Effector memory CD8-positive, alpha-beta T cell (primary cell): ENCODE measurements around the gene CYP4X1.
"Not testable (repeated sequence)": the region's sequence is repeated elsewhere in the genome, so short reads cannot be mapped to it uniquely, and the experiment has no call there.

Experiments used
- ATAC-seq: fragments of 150-1000 bp; cut with Tn5 transposase; replicated peaks from 2 replicates; pipeline ENCODE4 v1.10.0; 2021; ENCODE audit warnings: mild to moderate bottlenecking, moderate library complexity
- DNase-seq, 3 experiments: peaks; one replicate each; pipeline ENCODE4 v3.0.0; 2021
- H3K27ac Mint-ChIP-seq, 2 donors: one replicate each; pipeline ENCODE4 v1.8.0; 2022; ENCODE audit warnings: mild to moderate bottlenecking in 2 of 2, mixed read lengths in 2 of 2, moderate library complexity in 2 of 2
- H3K27me3 Mint-ChIP-seq, 2 donors: one replicate each; pipeline ENCODE4 v1.8.0; 2022; ENCODE audit warnings: mixed read lengths in 2 of 2
- H3K36me3 Mint-ChIP-seq: one replicate; pipeline ENCODE4 v1.8.0; 2022; ENCODE audit warnings: mild to moderate bottlenecking, moderate library complexity, mixed read lengths; ENCODE audit not compliant: insufficient read depth
- H3K4me1 Mint-ChIP-seq, 2 donors: one replicate each; pipeline ENCODE4 v1.8.0; 2022; ENCODE audit warnings: low read depth in 2 of 2, mixed read lengths in 2 of 2
- H3K4me3 Mint-ChIP-seq, 2 donors: one replicate each; pipeline ENCODE4 v1.8.0; 2022; ENCODE audit warnings: mild to moderate bottlenecking in 2 of 2, mixed read lengths in 2 of 2, moderate library complexity in 2 of 2
- H3K9me3 Mint-ChIP-seq, 2 donors: one replicate each; pipeline ENCODE4 v1.8.0; 2022; ENCODE audit warnings: mixed read lengths in 2 of 2
- total RNA-seq, 9 experiments: gene quantifications; one replicate each; lab custom pipeline; 2026; lab: John Stamatoyannopoulos, UW

Gene CYP4X1, protein sequence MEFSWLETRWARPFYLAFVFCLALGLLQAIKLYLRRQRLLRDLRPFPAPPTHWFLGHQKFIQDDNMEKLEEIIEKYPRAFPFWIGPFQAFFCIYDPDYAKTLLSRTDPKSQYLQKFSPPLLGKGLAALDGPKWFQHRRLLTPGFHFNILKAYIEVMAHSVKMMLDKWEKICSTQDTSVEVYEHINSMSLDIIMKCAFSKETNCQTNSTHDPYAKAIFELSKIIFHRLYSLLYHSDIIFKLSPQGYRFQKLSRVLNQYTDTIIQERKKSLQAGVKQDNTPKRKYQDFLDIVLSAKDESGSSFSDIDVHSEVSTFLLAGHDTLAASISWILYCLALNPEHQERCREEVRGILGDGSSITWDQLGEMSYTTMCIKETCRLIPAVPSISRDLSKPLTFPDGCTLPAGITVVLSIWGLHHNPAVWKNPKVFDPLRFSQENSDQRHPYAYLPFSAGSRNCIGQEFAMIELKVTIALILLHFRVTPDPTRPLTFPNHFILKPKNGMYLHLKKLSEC
- 0 to 0.24 (median 0) reads per million in 9 experiments for total RNA-seq

DNA sequence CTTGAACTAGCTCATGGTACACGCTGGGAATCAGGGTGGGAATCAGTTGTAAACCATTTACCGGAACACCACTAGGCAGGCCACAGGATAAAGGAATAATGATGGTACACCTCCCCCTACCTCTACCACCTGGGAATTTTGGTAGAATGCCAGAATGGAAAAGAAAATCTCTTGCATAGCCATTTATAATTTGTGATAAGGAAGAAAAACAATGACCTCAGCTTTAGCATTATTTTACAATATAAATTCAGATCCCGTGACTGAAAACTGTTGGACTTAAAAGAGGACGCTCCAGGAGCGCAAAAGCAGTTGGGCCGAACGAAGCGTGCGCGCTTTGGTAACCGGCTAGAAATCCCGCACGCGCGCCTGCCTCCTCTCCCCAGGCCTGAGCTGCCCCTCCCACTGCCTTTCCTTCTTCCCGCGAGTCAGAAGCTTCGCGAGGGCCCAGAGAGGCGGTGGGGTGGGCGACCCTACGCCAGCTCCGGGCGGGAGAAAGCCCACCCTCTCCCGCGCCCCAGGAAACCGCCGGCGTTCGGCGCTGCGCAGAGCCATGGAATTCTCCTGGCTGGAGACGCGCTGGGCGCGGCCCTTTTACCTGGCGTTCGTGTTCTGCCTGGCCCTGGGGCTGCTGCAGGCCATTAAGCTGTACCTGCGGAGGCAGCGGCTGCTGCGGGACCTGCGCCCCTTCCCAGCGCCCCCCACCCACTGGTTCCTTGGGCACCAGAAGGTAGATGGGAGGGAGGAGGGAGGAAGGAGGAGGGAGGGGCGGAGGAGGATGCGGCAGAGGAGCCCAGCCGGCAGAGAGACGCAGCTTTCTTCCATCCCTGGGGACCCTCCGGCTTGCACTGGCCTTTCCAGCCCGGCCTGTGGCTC, at the start of gene CYP4X1:
TSS of gene CYP4X1 (plus strand) at position 402 of the 873 bp plus-strand sequence. CDS start at position 551, 149 bp downstream.
- no peak within 1 kb of the TSS for H3K4me3 Mint-ChIP-seq
- DNase-seq, result no peak

DNA sequence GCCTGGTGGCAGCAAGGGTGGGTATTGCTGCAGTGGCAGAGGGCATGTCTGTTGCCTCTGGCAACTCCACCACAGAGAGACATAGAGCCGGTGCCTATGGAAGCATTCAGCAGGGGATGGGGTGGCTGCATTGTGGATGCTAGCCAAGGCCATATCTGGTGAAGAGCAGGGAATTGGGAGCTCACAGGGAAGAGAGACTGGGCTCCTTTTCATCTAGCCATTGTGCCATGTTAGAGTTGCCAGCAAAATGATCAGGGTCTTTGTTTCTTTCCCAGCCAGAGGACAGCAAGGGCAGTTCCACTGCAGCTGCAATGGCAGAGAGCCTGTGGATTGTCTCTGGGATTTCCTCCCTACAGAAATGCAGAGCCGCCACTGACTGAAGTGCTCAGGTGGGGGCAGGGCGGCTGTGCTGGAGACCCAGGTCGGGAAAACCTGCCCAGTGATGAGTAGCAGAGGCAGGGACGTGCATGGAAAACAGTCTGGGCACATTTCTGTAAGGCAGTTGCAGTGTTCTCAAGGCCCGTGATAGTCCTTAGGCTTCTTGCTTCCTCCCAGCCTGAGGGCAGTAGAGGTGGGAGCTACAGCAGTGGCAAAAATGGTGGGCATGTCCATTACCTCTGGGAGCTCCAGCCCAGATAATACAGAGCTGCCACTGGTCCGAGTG, 40.2 kb upstream of the CYP4X1 start:
- H3K4me1 Mint-ChIP-seq, result no peaks in the 10 kb centered on the region
- no peak overlapping the region for H3K27ac Mint-ChIP-seq
- ATAC-seq, result no peak
- no peaks in the 10 kb centered on the region for H3K36me3 Mint-ChIP-seq
- H3K9me3 Mint-ChIP-seq, result no peaks in the 10 kb centered on the region
- H3K4me3 Mint-ChIP-seq, result no peak overlapping the region
- H3K27me3 Mint-ChIP-seq, result peaks cover 64 to 86% of the 10 kb centered on the region in 2 donors
- no peak for DNase-seq

More for the DNA sequence above, at the start of gene CYP4X1:
- peaks cover 25 to 60% of the 10 kb centered on the region in 2 donors for H3K27me3 Mint-ChIP-seq
- no peak for ATAC-seq
- no peaks in the 10 kb centered on the region for H3K4me1 Mint-ChIP-seq
- H3K36me3 Mint-ChIP-seq, result peaks cover 6% of the 10 kb centered on the region
- no peak within 1 kb of the TSS for H3K27ac Mint-ChIP-seq
- no peaks in the 10 kb centered on the region for H3K9me3 Mint-ChIP-seq

DNA sequence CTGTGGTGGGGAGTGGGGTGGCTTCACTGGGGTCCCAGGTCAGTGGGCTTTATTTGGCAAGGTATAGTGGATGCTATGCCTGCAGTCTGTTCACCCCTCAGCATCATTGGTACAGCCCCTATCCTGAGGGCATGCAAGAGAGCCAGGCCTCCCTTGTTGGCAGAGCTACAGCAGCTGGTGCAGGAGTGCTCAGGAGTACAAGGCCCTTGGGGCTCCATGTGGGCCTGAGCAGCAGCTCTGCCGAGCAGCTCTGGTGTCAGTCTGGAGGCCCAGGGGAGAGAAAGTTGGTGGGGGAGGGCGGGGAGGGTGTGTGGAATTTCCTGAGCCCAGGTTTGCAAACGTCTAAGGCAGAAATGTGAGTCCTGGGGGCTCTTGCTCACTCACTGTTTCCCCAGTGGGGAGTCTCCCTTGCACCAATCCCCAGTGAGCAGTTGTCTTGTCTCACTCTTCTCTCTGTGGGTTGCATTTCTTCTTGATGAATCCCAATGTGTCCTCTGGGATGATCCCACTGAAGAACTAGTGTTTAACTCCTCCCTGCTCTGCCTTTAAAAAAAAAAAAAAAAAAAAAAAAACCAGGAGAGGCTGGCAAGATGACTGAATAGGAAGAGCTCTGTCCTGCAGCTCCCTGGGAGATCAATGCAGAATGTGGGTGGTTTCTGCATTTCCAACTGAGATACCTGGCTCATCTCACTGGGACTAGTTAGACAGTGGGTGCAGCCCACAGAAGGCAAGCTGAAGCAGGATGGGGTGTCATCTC, 39.5 kb upstream of the CYP4X1 start:
- no peaks in the 10 kb centered on the region for H3K36me3 Mint-ChIP-seq
- H3K4me3 Mint-ChIP-seq, result no peak overlapping the region
- peaks cover 57 to 79% of the 10 kb centered on the region in 2 donors for H3K27me3 Mint-ChIP-seq

DNA sequence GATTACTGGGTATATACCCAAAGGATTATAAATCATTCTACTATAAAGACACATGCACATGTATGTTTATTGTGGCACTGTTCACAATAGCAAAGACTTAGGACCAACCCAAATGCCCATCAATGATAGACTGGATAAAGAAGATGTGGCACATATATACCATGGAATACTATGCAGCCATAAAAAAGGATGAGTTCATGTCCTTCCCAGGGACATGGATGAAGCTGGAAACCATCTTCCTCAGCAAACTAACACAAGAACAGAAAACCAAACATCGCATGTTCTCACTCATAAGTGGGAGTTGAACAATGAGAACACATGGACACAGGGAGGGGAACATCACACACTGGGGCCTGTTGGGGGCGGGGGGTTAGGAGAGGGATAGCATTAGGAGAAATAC, 32.9 kb upstream of the CYP4X1 start:
- DNase-seq, H3K36me3 Mint-ChIP-seq, H3K4me1 Mint-ChIP-seq, H3K4me3 Mint-ChIP-seq, H3K9me3 Mint-ChIP-seq, ATAC-seq, H3K27ac Mint-ChIP-seq: not testable (repeated sequence)
- H3K27me3 Mint-ChIP-seq, result peaks cover 28 to 33% of the 10 kb centered on the region in 2 donors

More for the DNA sequence above, 39.5 kb upstream of the CYP4X1 start:
- Mint-ChIP-seq H3K4me1 (no peaks in the 10 kb centered on the region), H3K27ac (no peak overlapping the region), H3K9me3 (no peaks in the 10 kb centered on the region)
- DNase-seq (no peak), ATAC-seq (no peak)

DNA sequence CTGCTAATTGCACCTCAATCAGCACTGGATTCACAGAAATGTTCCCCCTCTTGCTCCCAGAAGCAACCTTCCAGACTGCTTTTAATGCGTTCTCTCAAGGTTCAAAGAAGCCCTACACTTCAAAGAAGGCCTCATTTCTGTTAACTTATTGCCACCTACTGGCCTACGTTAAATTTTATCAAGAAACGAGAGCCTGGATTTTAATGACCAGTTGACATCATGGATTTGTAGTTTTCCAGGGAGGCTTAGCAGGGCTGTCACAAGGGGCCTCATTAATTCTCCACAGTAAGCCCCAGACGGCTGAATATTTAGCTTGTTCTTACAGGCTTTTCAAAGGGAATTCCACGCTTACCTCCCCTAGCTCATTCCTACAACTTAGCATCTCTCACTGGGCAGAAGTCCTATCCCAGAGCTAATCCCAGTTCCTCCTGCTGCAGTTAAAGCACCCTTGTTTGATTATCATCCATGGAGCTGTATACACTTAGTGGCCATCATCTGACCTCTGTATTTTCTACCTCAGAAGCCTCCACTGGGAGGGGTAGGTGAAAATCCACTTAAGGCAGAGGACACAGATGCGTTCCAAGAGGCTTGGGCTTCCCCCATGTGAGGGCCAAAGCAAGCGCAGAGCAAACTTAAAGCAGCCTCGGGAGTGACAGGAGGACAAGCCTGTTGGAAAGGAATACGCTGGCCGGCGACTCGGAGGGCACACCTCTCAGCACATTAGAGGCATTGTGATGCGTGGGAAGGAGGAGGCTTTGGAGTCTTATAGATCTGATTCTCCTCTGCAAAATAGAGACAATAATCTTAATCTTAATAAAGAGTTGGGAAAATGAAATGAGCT, 32.2 kb upstream of the CYP4X1 start:
- no peaks in the 10 kb centered on the region for H3K9me3 Mint-ChIP-seq
- H3K4me3 Mint-ChIP-seq, result no peak overlapping the region
- H3K36me3 Mint-ChIP-seq, result no peaks in the 10 kb centered on the region
- H3K4me1 Mint-ChIP-seq, result no peaks in the 10 kb centered on the region
- DNase-seq (no peak), ATAC-seq (no peak)
- peaks cover 23 to 33% of the 10 kb centered on the region in 2 donors for H3K27me3 Mint-ChIP-seq
- H3K27ac Mint-ChIP-seq, result no peak overlapping the region

DNA sequence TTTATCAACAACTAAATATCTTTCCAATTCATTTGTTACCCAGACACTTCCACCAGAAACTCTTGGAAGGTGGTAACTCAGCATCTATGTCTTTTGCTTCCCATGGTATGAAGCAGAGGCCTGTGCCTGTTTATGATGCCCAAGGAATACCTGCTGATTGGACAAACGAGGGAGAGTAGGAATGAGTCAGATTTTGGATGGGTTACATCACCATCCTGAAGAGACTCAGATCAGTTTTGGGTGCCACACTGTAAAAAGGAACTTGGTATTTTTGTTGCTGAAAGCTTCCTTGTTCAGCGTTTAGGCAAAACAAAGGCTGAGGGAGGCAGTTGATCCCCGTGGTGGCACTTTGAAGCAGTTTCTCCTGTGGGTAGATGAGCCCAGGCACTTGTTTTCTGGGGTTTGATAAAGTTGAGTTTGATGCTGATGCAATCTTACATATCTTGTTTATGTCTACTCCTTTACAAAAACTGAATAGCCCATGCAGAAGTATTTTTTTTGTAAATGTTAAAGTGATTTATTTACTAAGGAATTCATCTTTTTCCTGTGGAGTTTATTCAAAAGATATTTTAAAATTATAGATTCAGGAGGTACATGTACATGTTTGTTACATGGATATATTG, 26.7 kb upstream of the CYP4X1 start:
- no peak overlapping the region for H3K4me3 Mint-ChIP-seq
- H3K9me3 Mint-ChIP-seq, result no peaks in the 10 kb centered on the region
- no peaks in the 10 kb centered on the region for H3K36me3 Mint-ChIP-seq
- DNase-seq (no peak), ATAC-seq (no peak)
- no peaks in the 10 kb centered on the region for H3K4me1 Mint-ChIP-seq
- peaks cover 46 to 56% of the 10 kb centered on the region in 2 donors for H3K27me3 Mint-ChIP-seq
- H3K27ac Mint-ChIP-seq, result no peak overlapping the region

DNA sequence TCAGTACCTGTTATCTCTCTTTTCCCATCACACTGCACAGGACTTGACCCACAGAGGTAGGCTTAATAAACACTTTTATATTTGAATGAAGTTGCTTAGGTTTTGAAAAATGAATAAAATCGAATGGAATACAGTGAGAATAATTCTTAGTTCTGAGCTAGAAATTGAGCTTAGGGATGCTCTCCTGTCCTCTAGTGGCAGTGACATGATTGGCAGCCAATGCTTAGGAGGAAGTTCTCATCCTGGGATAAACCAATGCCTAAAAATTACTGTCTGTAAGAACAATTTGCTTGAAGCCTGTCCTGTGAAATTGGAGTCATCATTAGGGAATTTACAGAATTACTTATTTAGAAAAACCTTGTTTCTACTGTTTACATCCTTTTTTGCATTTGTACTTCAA, 21.3 kb upstream of the CYP4X1 start:
- Mint-ChIP-seq H3K4me3 (no peak overlapping the region), H3K36me3 (no peaks in the 10 kb centered on the region), H3K4me1 (no peaks in the 10 kb centered on the region), H3K9me3 (no peaks in the 10 kb centered on the region), H3K27ac (no peak overlapping the region), H3K27me3 (peaks cover 66 to 82% of the 10 kb centered on the region in 2 donors)
- DNase-seq (no peak), ATAC-seq (no peak)

DNA sequence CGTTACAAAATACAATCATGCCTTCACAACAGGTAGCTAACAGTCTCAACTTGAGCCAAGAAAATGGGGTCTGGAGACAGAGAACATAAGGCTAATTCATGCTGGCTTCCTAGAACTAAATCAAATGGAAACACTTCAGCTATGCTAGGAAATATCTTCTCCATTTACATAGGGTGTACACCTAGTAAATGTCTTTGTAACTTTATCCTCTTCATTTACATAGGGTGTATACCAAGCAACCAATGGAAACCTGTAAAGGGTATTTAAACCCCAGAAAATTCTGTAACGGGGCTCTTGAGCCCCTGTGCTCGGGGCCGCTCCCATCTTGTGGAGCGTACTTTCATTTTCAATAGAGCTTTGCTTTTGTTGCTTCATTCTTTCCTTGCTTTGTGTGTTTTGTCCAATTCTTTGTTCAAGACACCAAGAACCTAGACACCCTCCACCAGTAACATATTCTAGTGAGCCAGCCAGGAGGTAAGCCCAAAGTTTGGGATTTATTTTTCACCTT, 19.5 kb upstream of the CYP4X1 start:
- Mint-ChIP-seq H3K36me3 (no peaks in the 10 kb centered on the region), H3K4me1 (no peaks in the 10 kb centered on the region), H3K9me3 (no peaks in the 10 kb centered on the region), H3K27ac (no peak overlapping the region), H3K27me3 (peaks cover 74 to 88% of the 10 kb centered on the region in 2 donors), H3K4me3 (no peak overlapping the region)
- DNase-seq (no peak), ATAC-seq (no peak)

DNA sequence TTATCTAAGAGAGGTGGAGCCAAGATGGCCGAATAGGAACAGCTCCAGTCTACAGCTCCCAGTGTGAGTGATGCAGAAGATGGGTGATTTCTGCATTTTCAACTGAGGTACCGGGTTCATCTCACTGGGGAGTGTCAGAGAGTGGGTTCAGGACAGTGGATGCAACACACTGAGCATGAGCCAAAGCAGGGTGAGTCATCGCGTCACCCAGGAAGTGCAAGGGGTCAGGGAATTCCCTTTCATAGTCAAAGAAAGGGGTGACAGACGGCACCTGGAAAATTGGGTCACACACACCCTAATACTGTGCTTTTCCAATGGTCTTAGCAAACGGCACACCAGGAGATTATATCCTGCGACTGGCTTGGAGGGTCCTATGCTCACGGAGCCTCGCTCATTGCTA, 17.0 kb upstream of the CYP4X1 start:
- not testable (repeated sequence) for ATAC-seq

DNA sequence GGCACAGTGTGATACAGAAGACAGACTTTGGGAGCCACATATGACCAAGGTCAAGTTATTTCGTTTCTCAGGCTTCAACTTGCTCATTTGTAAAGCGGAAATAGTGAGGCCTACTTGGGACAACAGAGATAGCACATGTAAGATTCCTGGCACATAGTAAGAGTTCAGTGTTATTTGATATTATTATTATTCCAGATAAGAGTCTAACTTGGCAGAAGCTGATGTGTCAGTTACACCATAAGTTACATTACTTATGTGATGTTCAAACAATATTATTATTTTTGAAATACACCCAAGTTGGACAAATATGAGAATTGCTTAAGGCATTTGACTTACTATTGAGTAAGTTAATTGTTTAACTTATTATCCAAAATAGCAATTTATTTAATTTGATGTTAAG, 10.2 kb upstream of the CYP4X1 start:
- H3K27ac Mint-ChIP-seq, result no peak overlapping the region
- H3K36me3 Mint-ChIP-seq, result no peaks in the 10 kb centered on the region
- ATAC-seq (no peak), DNase-seq (no peak)
- no peak overlapping the region for H3K4me3 Mint-ChIP-seq
- H3K9me3 Mint-ChIP-seq, result no peaks in the 10 kb centered on the region
- peaks cover 0 to 4% of the 10 kb centered on the region in 2 donors for H3K4me1 Mint-ChIP-seq
- H3K27me3 Mint-ChIP-seq, result peaks cover 26% of the 10 kb centered on the region in 2 donors

More for the DNA sequence above, 17.0 kb upstream of the CYP4X1 start:
- H3K4me3 Mint-ChIP-seq, DNase-seq, H3K27ac Mint-ChIP-seq, H3K9me3 Mint-ChIP-seq, H3K4me1 Mint-ChIP-seq, H3K36me3 Mint-ChIP-seq: not testable (repeated sequence)
- H3K27me3 Mint-ChIP-seq, result peaks cover 60 to 72% of the 10 kb centered on the region in 2 donors

DNA sequence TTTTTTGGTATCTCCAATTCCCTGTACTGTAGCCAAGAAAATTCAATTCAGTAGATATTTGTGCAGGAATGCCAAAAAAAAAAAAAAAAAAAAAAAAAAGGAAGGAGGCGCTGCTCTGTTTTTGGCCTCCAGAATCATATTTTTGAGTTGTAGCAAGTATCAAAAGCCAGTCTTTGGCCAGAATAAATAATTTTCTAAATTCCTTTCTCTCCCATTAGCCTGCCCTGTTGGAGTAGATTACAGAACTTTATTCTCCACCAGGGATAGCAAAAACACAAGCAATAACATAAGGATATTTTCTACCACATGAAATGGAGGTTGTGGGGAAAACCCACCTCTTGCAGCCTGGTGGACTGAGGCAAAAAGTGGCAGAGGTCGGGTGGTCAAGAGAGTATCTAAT, 2.4 kb upstream of the CYP4X1 start:
- DNase-seq, result no peak
- Mint-ChIP-seq H3K9me3 (no peaks in the 10 kb centered on the region), H3K4me3 (no peak overlapping the region), H3K27me3 (peaks cover 31 to 58% of the 10 kb centered on the region in 2 donors), H3K27ac (no peak overlapping the region), H3K4me1 (no peaks in the 10 kb centered on the region), H3K36me3 (peaks cover 6% of the 10 kb centered on the region)
- ATAC-seq, result no peak
